Stimulated activated CD4-positive, alpha-beta T cell treated with anti-CD3 and anti-CD28 coated beads, Interleukin-4, amount 100 ng/mL, for 24 hours (primary cell): ENCODE results near the gene SPATA32.

Experiments used
- DNase-seq: peaks from one replicate; pipeline ENCODE4 v3.0.0-alpha.2; 2020

The SPATA32 gene

DNA sequence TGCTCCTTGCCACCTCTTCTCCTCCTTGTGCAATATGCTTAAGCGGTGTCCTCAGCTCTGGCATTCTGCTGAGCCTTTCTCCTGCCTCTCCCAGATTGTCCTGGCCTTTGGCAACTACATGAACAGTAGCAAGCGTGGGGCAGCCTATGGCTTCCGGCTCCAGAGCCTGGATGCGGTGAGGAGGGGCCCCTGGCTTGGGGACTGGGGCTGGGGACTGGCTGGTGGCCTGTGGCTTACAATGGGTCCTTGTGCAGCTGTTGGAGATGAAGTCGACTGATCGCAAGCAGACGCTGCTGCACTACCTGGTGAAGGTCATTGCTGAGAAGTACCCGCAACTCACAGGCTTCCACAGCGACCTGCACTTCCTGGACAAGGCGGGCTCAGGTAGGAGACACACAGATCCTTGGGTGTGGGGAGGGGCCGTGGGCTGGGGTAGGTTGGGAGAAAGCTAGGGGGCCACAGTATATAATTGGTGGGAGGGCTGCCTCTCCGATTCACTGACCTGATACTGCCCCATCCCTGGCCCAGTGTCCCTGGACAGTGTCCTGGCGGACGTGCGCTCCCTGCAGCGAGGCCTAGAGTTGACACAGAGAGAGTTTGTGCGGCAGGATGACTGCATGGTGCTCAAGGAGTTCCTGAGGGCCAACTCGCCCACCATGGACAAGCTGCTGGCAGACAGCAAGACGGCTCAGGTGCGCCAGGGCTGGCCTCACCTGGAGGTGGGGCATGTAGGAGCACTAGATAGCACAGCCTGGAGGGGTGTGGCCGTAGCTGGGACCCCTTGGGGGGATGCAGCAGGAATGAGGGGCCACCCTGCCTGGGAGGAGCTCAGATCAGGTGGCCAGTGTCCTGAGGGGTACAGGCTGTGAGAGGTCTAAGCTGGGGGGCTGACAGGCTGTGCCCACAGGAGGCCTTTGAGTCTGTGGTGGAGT is 16.9 kb downstream of the SPATA32 start:
- no peak for DNase-seq

DNA sequence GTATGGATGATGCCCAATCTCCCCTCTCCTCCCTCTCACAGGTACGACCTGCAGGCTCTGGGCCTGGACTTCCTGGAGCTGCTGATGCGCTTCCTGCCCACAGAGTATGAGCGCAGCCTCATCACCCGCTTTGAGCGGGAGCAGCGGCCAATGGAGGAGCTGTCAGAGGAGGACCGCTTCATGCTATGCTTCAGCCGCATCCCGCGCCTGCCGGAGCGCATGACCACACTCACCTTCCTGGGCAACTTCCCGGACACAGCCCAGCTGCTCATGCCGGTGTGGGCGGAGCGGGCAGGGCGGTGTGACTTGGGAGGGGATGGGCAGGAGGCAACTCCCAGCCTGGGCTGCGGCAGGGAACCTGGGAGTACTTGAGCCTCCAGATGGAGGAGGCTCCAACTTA is 18.1 kb downstream of the SPATA32 start:
- DNase-seq, result no peak

DNA sequence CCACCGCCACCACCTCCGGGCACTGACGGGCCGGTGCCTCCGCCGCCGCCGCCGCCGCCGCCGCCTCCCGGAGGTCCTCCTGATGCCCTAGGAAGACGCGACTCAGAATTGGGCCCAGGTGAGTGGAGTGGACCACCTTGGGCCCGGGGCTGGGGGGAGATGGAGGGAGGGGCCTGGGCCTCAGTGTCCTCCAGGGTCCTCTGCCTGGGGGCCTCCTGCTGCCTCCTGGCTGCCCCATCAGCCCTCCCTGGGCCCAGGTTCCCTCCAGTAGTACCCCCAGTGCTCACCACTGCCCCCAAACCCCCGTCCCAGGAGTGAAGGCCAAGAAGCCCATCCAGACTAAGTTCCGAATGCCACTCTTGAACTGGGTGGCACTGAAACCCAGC is 19.9 kb downstream of the SPATA32 start:
- no peak for DNase-seq

DNA sequence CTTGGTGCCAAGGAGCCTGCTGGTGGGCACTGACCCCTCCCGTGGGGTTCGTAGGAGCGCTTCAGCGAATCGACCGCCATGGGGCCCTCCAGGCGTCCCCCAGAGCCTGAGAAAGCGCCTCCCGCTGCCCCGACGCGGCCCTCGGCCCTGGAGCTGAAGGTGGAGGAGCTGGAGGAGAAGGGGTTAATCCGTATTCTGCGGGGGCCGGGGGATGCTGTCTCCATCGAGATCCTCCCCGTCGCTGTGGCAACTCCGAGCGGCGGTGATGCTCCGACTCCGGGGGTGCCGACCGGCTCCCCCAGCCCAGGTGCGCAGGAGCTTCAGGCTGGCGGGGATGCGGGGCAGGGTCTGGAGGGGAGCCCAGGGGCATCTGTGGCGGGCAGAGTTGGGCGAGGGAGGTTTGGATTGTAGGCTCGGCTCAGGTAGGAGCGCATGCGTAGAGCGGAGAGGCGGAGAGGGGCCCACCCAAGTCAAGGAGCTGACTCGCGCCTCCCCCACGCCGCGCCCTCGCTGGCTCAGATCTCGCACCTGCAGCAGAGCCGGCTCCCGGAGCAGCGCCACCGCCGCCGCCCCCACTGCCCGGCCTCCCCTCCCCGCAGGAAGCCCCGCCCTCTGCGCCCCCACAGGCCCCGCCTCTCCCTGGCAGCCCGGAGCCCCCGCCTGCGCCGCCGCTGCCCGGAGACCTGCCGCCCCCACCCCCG is 20.4 kb downstream of the SPATA32 start:
- DNase-seq, result no peak

GRCh38 chr17:45240905-45241327 is 21.0 kb downstream of the SPATA32 start:
- DNase-seq, result no peak

DNA sequence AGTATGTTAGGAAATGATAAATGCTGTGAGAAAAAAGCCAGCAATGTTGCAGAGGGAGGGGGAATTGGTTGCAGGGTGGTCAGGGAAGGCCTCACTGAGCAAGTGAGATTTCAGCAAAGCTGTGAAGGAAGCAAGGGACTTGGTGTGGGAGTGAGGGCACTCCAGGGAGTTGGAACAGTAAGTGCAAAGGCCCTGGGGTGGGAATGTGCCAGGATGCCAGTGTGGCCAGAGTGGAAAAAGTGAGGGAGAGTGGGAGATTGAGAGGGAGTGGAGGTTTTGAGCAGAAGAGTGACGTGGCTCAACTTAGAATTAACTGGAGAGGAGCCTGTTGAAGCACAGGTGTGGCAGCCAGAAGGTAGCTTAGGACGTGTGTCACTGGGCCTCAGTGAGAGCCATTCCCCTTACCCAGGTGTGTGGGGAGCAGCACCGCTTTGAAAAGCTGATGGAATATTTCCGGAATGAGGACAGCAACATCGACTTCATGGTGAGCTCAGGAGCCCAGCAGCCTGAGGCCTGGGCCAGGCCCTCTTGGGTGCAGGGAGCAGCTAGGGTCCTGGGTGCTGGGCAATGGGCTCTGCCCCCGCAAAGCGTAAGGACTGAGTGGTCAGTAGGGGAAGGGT is 23.6 kb downstream of the SPATA32 start:
- DNase-seq, result no peak

GRCh38 chr17:45237686-45238085 is 24.2 kb downstream of the SPATA32 start:
- no peak for DNase-seq

- DNase-seq, result no peak
Observed at GRCh38 chr17:45236282-45236606, 25.6 kb downstream of the SPATA32 start.

- DNase-seq, result peak; percentile 84
Observed at GRCh38 chr17:45235416-45236281, 26.2 kb downstream of the SPATA32 start.

- peak; percentile 54 for DNase-seq
Observed at GRCh38 chr17:45234641-45235415, 27.1 kb downstream of the SPATA32 start.

- DNase-seq, result no peak
Observed at GRCh38 chr17:45233423-45233924, 28.4 kb downstream of the SPATA32 start.

DNA sequence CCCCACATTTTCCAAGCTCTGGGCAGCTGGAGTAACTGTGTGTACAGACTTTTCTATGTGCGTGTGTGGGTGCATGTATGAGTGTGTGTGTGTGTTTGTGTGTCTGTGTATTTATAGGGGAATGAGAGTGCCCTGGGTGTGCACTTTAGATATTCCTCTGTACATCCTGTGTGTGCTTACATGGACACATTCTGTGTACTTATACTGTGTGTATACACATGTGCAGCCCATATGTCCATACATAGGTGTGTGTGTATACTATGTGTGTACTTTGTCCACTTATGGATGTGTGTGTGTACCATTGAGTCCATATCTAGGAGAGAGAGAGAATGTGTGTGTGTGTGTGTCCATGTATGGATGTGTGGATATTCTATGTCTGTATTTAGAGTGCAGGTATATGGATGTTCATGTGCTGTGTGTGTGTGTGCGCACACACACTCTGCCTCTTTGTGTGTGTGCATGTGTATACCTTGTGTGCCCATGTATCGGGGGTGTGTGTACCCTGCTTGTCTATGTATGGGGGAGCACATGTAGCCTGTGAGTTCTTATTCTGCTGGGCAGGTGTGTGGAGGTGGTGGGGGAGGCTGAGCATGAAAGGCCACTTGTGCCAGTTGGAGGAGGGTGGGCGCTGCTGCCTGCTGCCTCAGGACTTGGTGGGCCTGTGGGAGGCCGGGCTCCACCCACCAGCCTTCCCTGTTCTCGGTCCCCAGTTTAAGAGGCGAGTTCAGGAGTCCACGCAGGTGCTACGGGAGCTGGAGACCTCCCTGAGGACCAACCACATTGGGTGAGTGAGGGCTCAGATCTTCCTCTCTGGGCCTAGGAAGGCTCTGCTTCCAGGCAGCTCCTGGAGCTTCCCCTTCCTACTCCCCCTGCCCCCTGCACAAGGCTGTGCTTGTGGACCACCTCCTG is 29.1 kb downstream of the SPATA32 start:
- no peak for DNase-seq

DNA sequence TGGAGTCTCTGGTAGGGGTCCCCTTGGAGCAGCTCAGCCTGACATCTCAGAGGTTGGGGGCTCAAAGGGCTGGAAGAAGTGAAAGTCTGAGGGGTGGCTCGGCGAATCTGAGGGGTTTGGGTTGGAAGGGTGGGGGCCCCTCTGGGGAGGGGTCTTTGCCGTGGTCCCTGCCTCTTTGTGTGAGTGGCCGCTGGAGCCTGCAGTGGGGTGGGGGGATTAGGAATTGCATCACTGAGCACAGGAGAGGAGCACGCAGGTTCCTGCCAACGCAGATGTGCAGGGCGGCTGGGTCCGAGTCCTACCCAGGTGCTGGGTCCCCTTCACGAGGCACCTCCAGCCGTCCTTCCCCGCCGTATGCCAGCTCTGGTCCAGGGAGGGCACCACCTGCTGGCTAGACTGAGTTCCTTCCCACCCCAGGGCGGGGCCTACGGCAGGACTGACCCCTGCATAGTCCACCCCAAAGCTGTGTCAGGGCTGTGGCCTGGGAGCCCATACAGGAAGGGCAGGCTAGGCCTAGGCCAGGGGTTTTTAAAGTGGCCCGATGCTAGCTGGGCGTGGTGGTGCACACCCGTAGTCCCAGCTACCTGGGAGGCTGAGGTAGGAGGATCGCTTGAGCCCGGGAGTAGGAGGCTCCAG is 30.3 kb downstream of the SPATA32 start:
- DNase-seq, result peak; percentile 33

DNA sequence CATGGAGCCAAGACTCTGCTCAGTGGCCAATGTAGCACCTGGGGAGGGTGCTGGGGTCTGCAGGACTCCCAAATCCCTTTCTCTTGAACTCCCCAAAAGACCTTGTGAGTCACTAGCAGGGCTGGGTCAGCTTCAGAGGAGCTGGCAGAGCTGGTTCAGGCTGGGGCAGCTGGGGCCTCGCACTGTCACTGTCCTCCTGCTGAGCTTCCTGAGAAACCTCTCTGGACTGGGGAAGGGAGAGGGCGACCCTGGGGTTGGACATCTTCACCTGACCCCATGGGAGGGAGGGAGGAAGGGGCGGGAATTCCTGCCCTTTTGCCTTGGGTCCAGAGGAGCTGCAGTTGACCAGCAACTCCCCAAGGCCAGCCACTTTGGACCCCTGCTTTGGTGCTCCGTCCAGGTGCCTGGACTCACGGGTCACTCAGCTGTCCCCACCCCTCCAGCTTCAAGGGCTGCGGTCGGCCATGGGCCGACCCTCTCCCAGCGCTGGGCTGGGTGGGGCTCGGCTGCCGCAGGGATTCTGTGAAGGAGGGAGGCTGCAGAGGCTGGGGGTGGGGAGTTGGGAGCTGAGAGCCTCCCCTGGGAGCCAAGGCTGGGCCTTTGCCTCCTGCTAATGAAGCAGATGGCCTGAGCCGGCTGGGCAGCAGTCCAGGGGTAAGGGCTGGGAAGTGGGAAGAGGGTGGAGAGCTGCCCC is 31.0 kb downstream of the SPATA32 start:
- DNase-seq, result no peak

DNA sequence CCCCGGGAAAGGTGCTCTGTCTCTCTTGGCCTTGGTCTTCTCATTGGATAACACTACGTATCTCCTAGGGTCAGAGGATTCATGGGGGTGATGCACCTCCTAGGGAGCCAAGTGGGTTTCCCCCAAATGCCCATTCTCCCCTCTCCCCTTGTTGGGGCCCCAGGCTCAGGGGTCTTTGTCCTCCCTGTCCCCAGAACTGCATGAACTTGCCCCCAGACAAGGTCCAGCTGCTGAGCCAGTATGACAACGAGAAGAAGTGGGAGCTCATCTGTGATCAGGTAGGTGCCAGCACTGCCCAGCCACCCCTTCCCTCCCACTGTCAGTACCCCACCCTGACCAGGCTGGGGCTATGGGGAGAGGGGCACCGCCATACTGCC is 31.5 kb downstream of the SPATA32 start:
- DNase-seq, result no peak

- peak; percentile 41 for DNase-seq
Observed at GRCh38 chr17:45229681-45230409, 32.0 kb downstream of the SPATA32 start.

GRCh38 chr17:45228763-45229539 is 32.9 kb downstream of the SPATA32 start:
- DNase-seq, result peak; percentile 88
